CD4-positive, CD25-positive, alpha-beta regulatory T cell (primary cell): ENCODE measurements around the gene SETD4. TPM values are rescaled to one million over a fixed set of nuclear protein-coding genes. Genes with fewer than 3 reads are reported as not detected.
"Not testable (repeated sequence)": the region's sequence is repeated elsewhere in the genome, so short reads cannot be mapped to it uniquely, and the experiment has no call there.

Experiments used
- ATAC-seq, 2 donors: fragments of 150-1000 bp; cut with Tn5 transposase; one replicate each; pipeline ENCODE4 v1.10.0; 2021; ENCODE audit warnings: low read depth in 2 of 2, moderate number of reproducible peaks in 2 of 2, moderate library complexity in 1 of 2
- DNase-seq, 3 donors: peaks; one replicate each; pipeline versions ENCODE4 v3.0.0 to v3.0.0-alpha.2; 2012 to 2022; ENCODE audit warnings: mixed read lengths in 1 of 3
- H3K27ac ChIP-seq: one replicate; pipeline ENCODE4 v1.7.0; 2013; ENCODE audit warnings: mild to moderate bottlenecking, low read length; ENCODE audit not compliant: insufficient read depth, poor library complexity, severe bottlenecking
- H3K27me3 ChIP-seq: one replicate; pipeline ENCODE4 v1.7.0; 2013; ENCODE audit warnings: low read length; ENCODE audit not compliant: control insufficient read depth, insufficient read depth
- H3K36me3 ChIP-seq: one replicate; pipeline ENCODE4 v1.7.0; 2013; ENCODE audit warnings: mild to moderate bottlenecking, low read length, moderate library complexity; ENCODE audit not compliant: control insufficient read depth, insufficient read depth
- H3K4me1 ChIP-seq: 2 replicates; pipeline ENCODE4 v1.7.0; 2013; ENCODE audit warnings: mild to moderate bottlenecking, low read length; ENCODE audit not compliant: insufficient read depth, control insufficient read depth, poor library complexity, severe bottlenecking
- H3K4me3 ChIP-seq: one replicate; pipeline ENCODE4 v1.7.0; 2013; ENCODE audit warnings: low read depth, mild to moderate bottlenecking, low read length, moderate library complexity
- H3K9me3 ChIP-seq, 2 experiments: 1 replicate in 1 of 2; 2 replicates in 1 of 2; pipeline ENCODE4 v1.7.0; 2013; ENCODE audit warnings: low read length in 2 of 2, mild to moderate bottlenecking in 1 of 2, moderate library complexity in 1 of 2; ENCODE audit not compliant: control insufficient read depth in 2 of 2
- H3K27ac Mint-ChIP-seq, 3 donors: one replicate each; pipeline ENCODE4 v1.8.0; 2020 to 2022; ENCODE audit warnings: mild to moderate bottlenecking in 3 of 3, mixed read lengths in 3 of 3, moderate library complexity in 2 of 3
- H3K27me3 Mint-ChIP-seq: one replicate; pipeline ENCODE4 v1.8.0; 2022; ENCODE audit warnings: mild to moderate bottlenecking, mixed read lengths
- H3K36me3 Mint-ChIP-seq: one replicate; pipeline ENCODE4 v1.8.0; 2020; ENCODE audit warnings: mixed read lengths
- H3K4me1 Mint-ChIP-seq, 4 donors: one replicate each; pipeline ENCODE4 v1.8.0; 2020 to 2022; ENCODE audit warnings: mixed read lengths in 4 of 4, mild to moderate bottlenecking in 1 of 4
- H3K4me3 Mint-ChIP-seq, 4 donors: one replicate each; pipeline ENCODE4 v1.8.0; 2020 to 2022; ENCODE audit warnings: mild to moderate bottlenecking in 4 of 4, mixed read lengths in 4 of 4, moderate library complexity in 3 of 4
- H3K9me3 Mint-ChIP-seq, 7 donors: one replicate each; pipeline ENCODE4 v1.8.0; 2020 to 2022; ENCODE audit warnings: mixed read lengths in 7 of 7, mild to moderate bottlenecking in 3 of 7, moderate library complexity in 2 of 7
- polyA plus RNA-seq, 4 donors: library from polyadenylated mRNA; unstranded; fragments of 300-500 nt; fragmentation: Illumina TruSeq; gene quantifications; one replicate each; pipeline ENCODE4 v1.2.3, GENCODE V29; 2021
- total RNA-seq: library from RNA; stranded (reverse); gene quantifications from one replicate; pipeline ENCODE4 v1.2.3, GENCODE V29; 2022

The SETD4 gene
- total and polyA plus RNA-seq, 5 donors from 2014 or later, result 9.2 to 15.0 (median 10.6) TPM

DNA sequence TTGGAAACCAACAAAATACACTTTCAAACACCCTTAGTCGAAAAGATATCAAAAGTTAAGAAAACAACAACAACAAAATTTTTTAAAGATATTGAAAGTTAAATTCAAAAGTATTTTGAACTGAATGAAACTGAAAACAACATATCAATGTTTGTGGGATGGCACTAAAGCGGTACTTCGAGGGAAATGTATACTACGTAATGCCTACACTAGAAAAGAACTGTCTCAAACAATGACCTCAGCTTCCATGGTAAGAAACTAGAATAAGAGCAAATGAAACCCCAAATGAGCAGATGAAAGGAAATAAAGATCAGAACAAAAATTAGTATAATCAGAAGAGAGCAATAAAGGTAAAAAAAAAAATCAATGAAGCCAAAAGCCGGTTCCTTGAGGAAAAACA lies 15.6 kb upstream of the SETD4 start:
- H3K36me3 ChIP-seq, result peaks cover 18% of the 10 kb centered on the region
- peaks cover 18 to 61% (median 42%) of the 10 kb centered on the region in 4 donors for H3K4me1 Mint-ChIP-seq
- H3K27me3 Mint-ChIP-seq, result no peaks in the 10 kb centered on the region
- DNase-seq (peak in 1 of 3 donors; percentile 49), ATAC-seq (no peak)
- peaks cover 20% of the 10 kb centered on the region for H3K36me3 Mint-ChIP-seq
- no peaks in the 10 kb centered on the region for H3K27me3 ChIP-seq
- no peaks in the 10 kb centered on the region for H3K9me3 Mint-ChIP-seq
- peak overlapping the region in 1 of 4 donors; percentile 47 for H3K4me3 Mint-ChIP-seq
- H3K27ac ChIP-seq, result no peak overlapping the region
- H3K4me3 ChIP-seq, result no peak overlapping the region
- peaks cover 8% of the 10 kb centered on the region for H3K4me1 ChIP-seq
- H3K27ac Mint-ChIP-seq, result peak overlapping the region in 1 of 3 donors; percentile 27
- no peaks in the 10 kb centered on the region for H3K9me3 ChIP-seq

DNA sequence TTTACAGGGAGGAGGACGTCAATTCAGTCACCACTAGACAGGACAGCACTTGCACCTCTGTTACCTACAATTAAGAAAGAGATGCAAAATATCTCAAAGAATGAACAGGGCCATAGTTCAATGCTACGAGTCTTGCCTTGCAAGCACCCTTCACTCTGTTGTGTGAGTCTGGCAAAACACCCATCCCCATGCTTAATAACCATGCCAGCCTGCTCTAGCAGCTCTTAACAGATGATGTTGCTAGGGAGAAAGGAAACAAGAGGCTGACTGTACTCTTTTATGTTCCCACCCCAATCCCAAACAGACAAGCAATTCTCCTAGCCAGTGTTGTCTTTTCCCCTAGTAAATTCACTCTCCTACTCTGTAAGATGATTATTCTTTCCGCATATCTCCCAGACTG lies 14.8 kb upstream of the SETD4 start:
- peaks cover 23 to 67% (median 49%) of the 10 kb centered on the region in 4 donors for H3K4me1 Mint-ChIP-seq
- no peaks in the 10 kb centered on the region for H3K9me3 ChIP-seq
- H3K9me3 Mint-ChIP-seq, result no peaks in the 10 kb centered on the region
- no peak overlapping the region for H3K4me3 Mint-ChIP-seq
- H3K36me3 ChIP-seq, result peaks cover 18% of the 10 kb centered on the region
- H3K27ac ChIP-seq, result no peak overlapping the region
- no peaks in the 10 kb centered on the region for H3K27me3 ChIP-seq
- no peak overlapping the region for H3K27ac Mint-ChIP-seq
- no peak for DNase-seq
- peaks cover 20% of the 10 kb centered on the region for H3K36me3 Mint-ChIP-seq
- H3K4me1 ChIP-seq, result peaks cover 16% of the 10 kb centered on the region
- ATAC-seq, result no peak
- no peaks in the 10 kb centered on the region for H3K27me3 Mint-ChIP-seq
- H3K4me3 ChIP-seq, result no peak overlapping the region

DNA sequence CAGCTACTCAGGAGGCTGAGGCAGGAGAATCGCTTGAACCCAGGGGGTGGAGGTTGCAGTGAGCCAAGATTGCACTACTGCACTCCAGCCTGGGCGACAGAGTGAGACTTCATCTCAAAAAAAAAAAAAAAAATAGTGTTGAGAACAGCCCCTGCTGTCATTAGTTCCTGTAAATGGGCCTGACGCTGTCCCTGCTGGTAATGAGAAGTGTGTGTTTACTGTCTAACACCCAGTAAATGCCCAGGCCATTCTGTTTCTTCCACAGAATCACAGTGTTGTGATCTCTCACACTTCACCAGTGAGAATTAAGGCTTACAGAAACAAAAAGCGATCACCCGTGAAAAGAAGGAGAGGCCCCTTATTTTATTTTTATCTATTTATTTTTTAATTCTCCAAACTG lies 13.6 kb upstream of the SETD4 start:
- H3K36me3 Mint-ChIP-seq, result peaks cover 20% of the 10 kb centered on the region
- H3K27me3 ChIP-seq, H3K27ac ChIP-seq, H3K27me3 Mint-ChIP-seq, H3K9me3 ChIP-seq, H3K4me3 Mint-ChIP-seq, H3K9me3 Mint-ChIP-seq, H3K4me3 ChIP-seq, ATAC-seq, DNase-seq: not testable (repeated sequence)
- Histone ChIP-seq H3K4me1 (peaks cover 26% of the 10 kb centered on the region), H3K36me3 (peaks cover 18% of the 10 kb centered on the region)
- peaks cover 28 to 70% (median 47%) of the 10 kb centered on the region in 4 donors for H3K4me1 Mint-ChIP-seq
- H3K27ac Mint-ChIP-seq, result peak overlapping the region in 1 of 3 donors; percentile 81

DNA sequence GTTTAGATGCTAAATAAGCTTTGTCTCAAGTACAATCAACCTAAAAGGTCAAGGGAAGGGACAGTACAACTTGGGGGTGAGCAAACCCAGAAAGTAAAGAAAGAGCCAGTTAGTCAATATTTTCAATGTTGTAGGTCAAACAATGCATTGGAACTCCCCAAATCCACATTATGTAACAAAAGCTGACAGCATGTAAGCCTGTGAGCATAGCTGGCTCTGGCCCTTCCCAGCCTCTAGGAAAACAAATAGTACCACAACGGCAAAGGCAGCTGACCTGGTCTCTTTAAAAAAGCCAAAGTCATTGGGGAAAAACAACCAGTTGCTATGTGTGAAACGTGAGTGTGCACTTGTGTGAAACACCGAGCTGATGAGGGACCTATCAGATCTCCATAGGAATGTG lies 12.9 kb upstream of the SETD4 start:
- H3K9me3 Mint-ChIP-seq, result peaks cover 0 to 5% (median 3%) of the 10 kb centered on the region in 7 donors
- H3K36me3 Mint-ChIP-seq, result peaks cover 20% of the 10 kb centered on the region
- H3K4me1 Mint-ChIP-seq, result peaks cover 28 to 63% (median 42%) of the 10 kb centered on the region in 4 donors
- H3K27ac Mint-ChIP-seq, result no peak overlapping the region
- no peak for ATAC-seq
- peaks cover 26% of the 10 kb centered on the region for H3K4me1 ChIP-seq
- DNase-seq, result no peak
- H3K27me3 Mint-ChIP-seq, result no peaks in the 10 kb centered on the region
- H3K4me3 ChIP-seq, result no peak overlapping the region
- H3K27ac ChIP-seq, result no peak overlapping the region
- peaks cover 0 to 6% of the 10 kb centered on the region in 2 experiments for H3K9me3 ChIP-seq
- H3K36me3 ChIP-seq, result peaks cover 18% of the 10 kb centered on the region
- peak overlapping the region in 1 of 4 donors; percentile 46 for H3K4me3 Mint-ChIP-seq
- H3K27me3 ChIP-seq, result no peaks in the 10 kb centered on the region

DNA sequence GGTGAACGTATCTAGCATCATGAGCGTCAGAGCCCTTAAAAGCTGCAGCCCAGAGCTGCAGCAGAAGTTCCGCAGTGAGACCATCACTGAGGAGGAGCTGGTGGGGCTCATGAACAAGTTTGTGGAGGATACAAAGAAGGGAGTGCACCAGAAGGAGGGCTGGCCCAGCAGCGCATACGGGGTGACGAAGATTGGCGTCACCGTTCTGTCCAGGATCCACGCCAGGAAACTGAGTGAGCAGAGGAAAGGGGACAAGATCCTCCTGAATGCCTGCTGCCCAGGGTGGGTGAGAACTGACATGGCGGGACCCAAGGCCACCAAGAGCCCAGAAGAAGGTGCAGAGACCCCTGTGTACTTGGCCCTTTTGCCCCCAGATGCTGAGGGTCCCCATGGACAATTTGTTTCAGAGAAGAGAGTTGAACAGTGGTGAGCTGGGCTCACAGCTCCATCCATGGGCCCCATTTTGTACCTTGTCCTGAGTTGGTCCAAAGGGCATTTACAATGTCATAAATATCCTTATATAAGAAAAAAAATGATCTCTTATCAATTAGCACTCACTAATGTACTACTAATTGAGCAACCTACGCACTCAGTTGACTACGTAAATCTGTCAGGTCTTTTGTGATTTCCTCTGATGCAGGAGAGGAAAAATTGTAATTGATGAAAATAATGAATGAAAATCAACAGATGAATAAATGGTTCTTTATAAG lies 12.3 kb upstream of the SETD4 start:
- H3K27me3 Mint-ChIP-seq, result no peaks in the 10 kb centered on the region
- Histone ChIP-seq H3K9me3 (peaks cover 0 to 6% of the 10 kb centered on the region in 2 experiments), H3K4me1 (peaks cover 26% of the 10 kb centered on the region), H3K36me3 (peaks cover 18% of the 10 kb centered on the region), H3K4me3 (no peak overlapping the region), H3K27ac (no peak overlapping the region), H3K27me3 (no peaks in the 10 kb centered on the region)
- H3K36me3 Mint-ChIP-seq, result peaks cover 20% of the 10 kb centered on the region
- ATAC-seq, result no peak
- H3K4me1 Mint-ChIP-seq, result peaks cover 28 to 59% (median 42%) of the 10 kb centered on the region in 4 donors
- peak overlapping the region in 2 of 4 donors; percentile 89 for H3K4me3 Mint-ChIP-seq
- no peak for DNase-seq
- peaks cover 0 to 5% (median 3%) of the 10 kb centered on the region in 7 donors for H3K9me3 Mint-ChIP-seq
- H3K27ac Mint-ChIP-seq, result no peak overlapping the region

DNA sequence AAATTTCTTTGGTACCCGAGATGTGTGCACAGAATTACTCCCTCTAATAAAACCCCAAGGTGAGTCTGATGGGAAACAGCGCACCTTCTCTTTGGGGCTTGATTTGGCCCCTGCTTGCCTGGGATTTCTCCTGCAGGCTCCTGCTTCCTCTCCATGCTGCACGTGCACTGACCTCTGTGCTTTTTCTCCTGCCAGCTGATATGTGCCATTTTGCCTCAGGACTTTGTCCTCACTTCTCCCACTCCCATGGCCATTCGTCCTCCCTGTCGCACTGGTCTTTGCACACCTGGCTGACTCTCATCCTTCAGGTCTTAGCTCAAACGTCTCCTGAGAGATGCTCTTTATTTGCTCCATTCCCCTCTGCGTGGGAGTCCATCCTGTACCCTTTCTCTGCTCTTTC lies 10.7 kb upstream of the SETD4 start:
- Mint-ChIP-seq H3K4me3 (peak overlapping the region; percentile 89 to 90 (median 90)), H3K36me3 (peaks cover 20% of the 10 kb centered on the region), H3K9me3 (peaks cover 0 to 6% (median 3%) of the 10 kb centered on the region in 7 donors), H3K4me1 (peaks cover 20 to 44% (median 36%) of the 10 kb centered on the region in 4 donors), H3K27me3 (no peaks in the 10 kb centered on the region), H3K27ac (peak overlapping the region; percentile 26 to 79 (median 66))
- peaks cover 0 to 6% of the 10 kb centered on the region in 2 experiments for H3K9me3 ChIP-seq
- no peak for ATAC-seq
- H3K27me3 ChIP-seq, result no peaks in the 10 kb centered on the region
- H3K4me1 ChIP-seq, result peaks cover 26% of the 10 kb centered on the region
- H3K4me3 ChIP-seq, result peak overlapping the region; percentile 74
- DNase-seq, result no peak
- H3K36me3 ChIP-seq, result peaks cover 18% of the 10 kb centered on the region
- H3K27ac ChIP-seq, result no peak overlapping the region

DNA sequence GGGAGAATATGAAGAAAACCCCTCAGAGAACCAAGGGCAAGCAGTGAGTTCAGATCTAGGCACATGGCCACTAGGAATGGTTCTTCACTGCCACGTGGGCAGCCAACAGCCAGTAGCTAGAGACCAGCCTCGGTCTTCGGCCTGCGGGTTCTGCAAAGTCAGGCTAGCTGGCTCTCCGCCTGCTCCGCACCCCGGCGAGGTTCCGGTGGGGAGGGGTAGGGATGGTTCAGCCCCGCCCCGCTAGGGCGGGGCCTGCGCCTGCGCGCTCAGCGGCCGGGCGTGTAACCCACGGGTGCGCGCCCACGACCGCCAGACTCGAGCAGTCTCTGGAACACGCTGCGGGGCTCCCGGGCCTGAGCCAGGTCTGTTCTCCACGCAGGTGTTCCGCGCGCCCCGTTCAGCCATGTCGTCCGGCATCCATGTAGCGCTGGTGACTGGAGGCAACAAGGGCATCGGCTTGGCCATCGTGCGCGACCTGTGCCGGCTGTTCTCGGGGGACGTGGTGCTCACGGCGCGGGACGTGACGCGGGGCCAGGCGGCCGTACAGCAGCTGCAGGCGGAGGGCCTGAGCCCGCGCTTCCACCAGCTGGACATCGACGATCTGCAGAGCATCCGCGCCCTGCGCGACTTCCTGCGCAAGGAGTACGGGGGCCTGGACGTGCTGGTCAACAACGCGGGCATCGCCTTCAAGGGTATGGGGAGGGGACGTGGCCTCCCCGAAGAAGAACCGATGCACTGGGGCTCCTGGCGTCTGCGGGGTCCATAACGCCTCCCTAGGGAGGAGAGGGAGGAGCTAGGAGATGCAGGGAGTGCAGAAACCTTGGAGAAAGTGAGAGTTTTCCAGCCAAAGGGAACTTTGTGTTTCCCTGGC lies 9.6 kb upstream of the SETD4 start, which contains the start of gene CBR1:
TSS of gene CBR1 (plus strand) at position 312 of the 871 bp plus-strand sequence. CDS start at position 404, 92 bp downstream.
- H3K4me3 Mint-ChIP-seq, result peak within 1 kb of the TSS; percentile 89 to 90 (median 90)
- H3K4me3 ChIP-seq, result peak within 1 kb of the TSS; percentile 74
- peak; percentile 97 for ATAC-seq

More for the DNA sequence above, 9.6 kb upstream of the SETD4 start, which contains the start of gene CBR1:
- H3K4me1 ChIP-seq, result peaks cover 26% of the 10 kb centered on the region
- DNase-seq, result peak; percentile 80 to 93 (median 87)
- H3K27ac ChIP-seq, result peak within 1 kb of the TSS; percentile 56
- peaks cover 15% of the 10 kb centered on the region for H3K36me3 Mint-ChIP-seq
- peak within 1 kb of the TSS; percentile 82 to 91 (median 87) for H3K27ac Mint-ChIP-seq
- H3K36me3 ChIP-seq, result peaks cover 18% of the 10 kb centered on the region
- peaks cover 0 to 6% of the 10 kb centered on the region in 2 experiments for H3K9me3 ChIP-seq
- H3K27me3 Mint-ChIP-seq, result no peaks in the 10 kb centered on the region
- H3K27me3 ChIP-seq, result no peaks in the 10 kb centered on the region
- peaks cover 15 to 43% (median 30%) of the 10 kb centered on the region in 4 donors for H3K4me1 Mint-ChIP-seq
- H3K9me3 Mint-ChIP-seq, result peaks cover 0 to 6% (median 3%) of the 10 kb centered on the region in 7 donors
